Stomach (tissue), 9 donors: ENCODE results near the gene SUN1. TPM values are rescaled to one million over a fixed set of nuclear protein-coding genes. Genes with fewer than 3 reads are reported as not detected.

Experiments
- DNase-seq, 2 donors: peaks; one replicate each; pipeline versions ENCODE4 v3.0.0 to v3.0.0-alpha.2; 2013 to 2019
- H3K27ac ChIP-seq, 5 donors: fragments of 200-600 bp in 4 of 5; sonication (generic) in 4 of 5; one replicate each; pipeline ENCODE4 v1.5.1; 2013 to 2019; ENCODE audit warnings: mild to moderate bottlenecking in 1 of 5, moderate library complexity in 1 of 5
- H3K27me3 ChIP-seq, 3 donors: fragments of 200-600 bp; sonication (generic); one replicate each; pipeline ENCODE4 v1.5.1; 2017 to 2019; ENCODE audit warnings: mixed run types in 1 of 3
- H3K36me3 ChIP-seq, 4 donors: fragments of 200-600 bp; sonication (generic); 1 replicate in 3 of 4; 2 replicates in 1 of 4; pipeline ENCODE4 v1.5.1; 2016 to 2019
- H3K4me1 ChIP-seq, 4 donors: fragments of 200-600 bp; sonication (generic); one replicate each; pipeline ENCODE4 v1.5.1; 2016 to 2019
- H3K4me3 ChIP-seq, 4 donors: fragments of 200-600 bp; sonication (generic) in 3 of 4; one replicate each; pipeline ENCODE4 v1.5.1; 2016 to 2019; ENCODE audit warnings: mild to moderate bottlenecking in 1 of 4
- H3K9me3 ChIP-seq, 4 donors: fragments of 200-600 bp; sonication (generic); one replicate each; pipeline ENCODE4 v1.5.1; 2016 to 2019
- EP300 ChIP-seq: sonication (generic); formaldehyde crosslinking; IDR thresholded peaks from one replicate; pipeline ENCODE4 v1.6.1; 2017; ENCODE audit warnings: antibody characterized with exemption
- POLR2A ChIP-seq, 4 donors: fragments of 450-650 bp; IDR thresholded peaks; one replicate each; pipeline ENCODE4 v1.6.1; 2016; ENCODE audit warnings: antibody characterized with exemption in 4 of 4, control low read depth in 2 of 4, mild to moderate bottlenecking in 1 of 4, moderate library complexity in 1 of 4
- POLR2AphosphoS5 ChIP-seq, 3 donors: sonication (generic); formaldehyde crosslinking; IDR thresholded peaks; one replicate each; pipeline ENCODE4 v1.6.1; 2016; ENCODE audit warnings: antibody characterized with exemption in 3 of 3
- WGBS, 5 donors: extraction: QIAGEN DNeasy Blood & Tissue Kit in 3 of 5; methylation state at CpG; one replicate each; pipeline versions ENCODE4 v1.1.5 to v1.1.7; 2013 to 2018; 5-methylcytosine and 5-hydroxymethylcytosine counted together
- intact Hi-C: fragments of 100-400 bp; cut with DNase I; formaldehyde crosslinking; loops from one replicate; pipeline ENCODE4 v1.15.1; 2023; ENCODE audit warnings: low total_unique reads
- polyA plus RNA-seq, 3 donors: library from polyadenylated mRNA; stranded (reverse); fragments of 200-250 nt; gene quantifications; one replicate each; pipeline ENCODE4 v1.2.3, GENCODE V29; 2013
- total RNA-seq, 5 donors: library from RNA; depleted of rRNA; stranded (reverse); fragments of >200 nt; gene quantifications; one replicate each; pipeline versions ENCODE4 v1.1.0 to v1.2.3, GENCODE V29; 2014 to 2016
- TF ChIP-seq, protein P1 (sequence below), 7 experiments: fragments of 450-650 bp in 4 of 7; fragments of 200-600 bp in 3 of 7; sonication (generic) in 3 of 7; IDR thresholded peaks; one replicate each; pipeline ENCODE4 v1.5.1; 2016 to 2019; ENCODE audit warnings: antibody characterized with exemption in 7 of 7, control low read depth in 2 of 7, mild to moderate bottlenecking in 1 of 7
- donor health status: healthy with polysubstance abuse.
- donor health status: Bipolar disorder and iron deficiency.
- donor health status: healthy.

Gene SUN1
- total and polyA plus RNA-seq, 8 donors: 15.9 to 242 (median 117) TPM

DNA sequence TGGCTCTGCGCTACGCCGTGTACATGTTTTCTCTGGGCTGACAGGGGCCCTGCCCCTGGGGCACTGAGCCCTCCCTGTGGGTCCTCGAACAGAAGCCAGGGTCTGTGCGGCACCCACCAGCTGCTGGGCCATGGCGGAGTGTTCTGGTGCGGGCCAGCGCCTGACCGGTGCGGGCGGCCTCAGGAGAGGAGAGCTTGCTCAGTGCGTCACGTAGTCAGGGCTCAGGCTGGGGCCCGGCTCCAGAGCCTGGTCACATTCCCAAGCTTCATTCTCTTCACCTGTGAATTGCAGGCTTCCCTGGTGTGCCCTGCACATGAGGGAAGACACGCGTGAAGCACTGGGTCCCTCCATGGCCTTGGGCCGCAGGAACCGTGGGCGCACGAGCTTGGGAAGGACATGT, 59.5 kb downstream of the SUN1 start:
- Histone ChIP-seq H3K27ac (no peak overlapping the region), H3K4me3 (no peak overlapping the region), H3K4me1 (peaks cover 0 to 13% (median 5%) of the 10 kb centered on the region in 4 donors), H3K27me3 (no peaks in the 10 kb centered on the region), H3K9me3 (no peaks in the 10 kb centered on the region), H3K36me3 (peaks cover 74 to 93% (median 93%) of the 10 kb centered on the region in 4 donors)
- no peak for DNase-seq
- intact Hi-C loops: no loop called here
- 90 to 98% (median 97%) methylated on average over 9 to 20 of the region's 20 CpGs for WGBS, 5 donors
- TF ChIP-seq POLR2A (IDR thresholded peaks at IDR 0.05): no peak
- TF ChIP-seq POLR2AphosphoS5 (IDR thresholded peaks at IDR 0.05): no peak
- TF ChIP-seq EP300: no peak

DNA sequence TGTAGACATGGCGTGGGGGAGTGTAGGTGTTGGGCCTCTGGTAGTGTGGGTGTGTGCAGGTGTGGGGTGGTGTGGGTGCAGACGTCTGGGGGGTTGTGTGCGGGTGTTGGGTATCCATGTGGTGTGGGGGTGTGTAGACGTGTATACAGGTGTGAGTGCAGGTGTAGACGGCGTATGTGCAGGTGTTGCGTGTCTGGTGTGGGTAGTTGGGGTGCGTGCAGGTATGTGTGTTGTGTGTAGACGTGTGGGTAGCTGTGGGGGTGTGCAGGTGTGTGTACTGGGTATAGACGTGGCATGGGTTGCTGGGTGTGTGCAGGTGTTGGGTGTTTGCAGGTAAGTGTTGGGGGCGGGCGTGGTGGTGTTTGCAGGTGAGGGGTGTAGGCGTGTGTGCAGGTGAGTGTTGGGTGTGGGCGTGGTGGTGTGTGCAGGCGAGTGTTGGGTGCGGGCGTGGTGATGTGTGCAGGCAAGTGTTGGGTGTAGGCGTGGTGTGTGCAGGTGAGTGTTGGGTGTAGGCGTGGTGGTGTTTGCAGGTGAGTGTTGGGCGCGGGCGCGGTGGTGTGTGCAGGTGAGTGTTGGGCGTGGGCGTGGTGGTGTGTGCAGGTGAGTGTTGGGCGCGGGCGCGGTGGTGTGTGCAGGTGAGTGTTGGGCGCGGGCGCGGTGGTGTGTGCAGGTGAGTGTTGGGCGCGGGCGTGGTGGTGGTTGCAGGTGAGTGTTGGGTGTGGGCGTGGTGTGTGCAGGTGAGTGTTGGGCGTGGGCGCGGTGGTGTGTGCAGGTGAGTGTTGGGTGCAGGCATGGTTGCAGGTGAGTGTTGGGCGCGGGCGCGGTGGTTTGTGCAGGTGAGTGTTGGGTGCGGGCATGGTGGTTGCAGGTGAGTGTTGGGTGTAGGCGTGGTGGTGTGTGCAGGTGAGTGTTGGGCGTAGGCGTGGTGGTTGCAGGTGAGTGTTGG, 60.6 kb downstream of the SUN1 start:
- Histone ChIP-seq H3K27me3 (no peaks in the 10 kb centered on the region), H3K4me3 (no peak overlapping the region), H3K4me1 (peaks cover 0 to 17% (median 9%) of the 10 kb centered on the region in 4 donors), H3K36me3 (peaks cover 64 to 93% (median 93%) of the 10 kb centered on the region in 4 donors), H3K9me3 (no peaks in the 10 kb centered on the region), H3K27ac (peak overlapping the region in 1 of 5 donors; percentile 4)
- 89 to 93% (median 91%) methylated on average over 34 to 48 of the region's 48 CpGs for WGBS, 5 donors
- no peak for DNase-seq
- TF ChIP-seq EP300 (no peak), POLR2AphosphoS5 (IDR thresholded peaks at IDR 0.05) (no peak)
- TF ChIP-seq, protein P1, sequence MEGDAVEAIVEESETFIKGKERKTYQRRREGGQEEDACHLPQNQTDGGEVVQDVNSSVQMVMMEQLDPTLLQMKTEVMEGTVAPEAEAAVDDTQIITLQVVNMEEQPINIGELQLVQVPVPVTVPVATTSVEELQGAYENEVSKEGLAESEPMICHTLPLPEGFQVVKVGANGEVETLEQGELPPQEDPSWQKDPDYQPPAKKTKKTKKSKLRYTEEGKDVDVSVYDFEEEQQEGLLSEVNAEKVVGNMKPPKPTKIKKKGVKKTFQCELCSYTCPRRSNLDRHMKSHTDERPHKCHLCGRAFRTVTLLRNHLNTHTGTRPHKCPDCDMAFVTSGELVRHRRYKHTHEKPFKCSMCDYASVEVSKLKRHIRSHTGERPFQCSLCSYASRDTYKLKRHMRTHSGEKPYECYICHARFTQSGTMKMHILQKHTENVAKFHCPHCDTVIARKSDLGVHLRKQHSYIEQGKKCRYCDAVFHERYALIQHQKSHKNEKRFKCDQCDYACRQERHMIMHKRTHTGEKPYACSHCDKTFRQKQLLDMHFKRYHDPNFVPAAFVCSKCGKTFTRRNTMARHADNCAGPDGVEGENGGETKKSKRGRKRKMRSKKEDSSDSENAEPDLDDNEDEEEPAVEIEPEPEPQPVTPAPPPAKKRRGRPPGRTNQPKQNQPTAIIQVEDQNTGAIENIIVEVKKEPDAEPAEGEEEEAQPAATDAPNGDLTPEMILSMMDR (IDR thresholded peaks at IDR 0.05): no peak
- intact Hi-C loops: no loop called here

DNA sequence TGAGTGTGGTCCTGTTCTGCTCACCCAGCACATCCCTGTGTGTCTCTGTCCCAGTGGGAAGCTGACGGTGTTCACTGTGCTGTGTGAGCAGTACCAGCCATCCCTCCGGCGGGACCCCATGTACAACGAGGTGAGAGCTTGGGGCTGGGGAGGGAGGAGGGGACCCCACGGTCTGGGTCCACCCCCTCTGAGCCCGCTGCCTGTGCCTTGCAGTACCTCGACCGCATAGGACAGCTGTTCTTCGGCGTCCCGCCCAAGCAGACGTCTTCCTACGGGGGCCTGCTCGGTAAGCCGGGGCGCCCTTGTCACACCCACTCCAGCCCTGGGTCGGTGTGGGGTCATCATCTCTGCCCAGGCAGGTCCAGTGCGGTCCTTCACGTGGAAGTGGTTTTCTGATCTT, 61.4 kb downstream of the SUN1 start:
- H3K4me1 ChIP-seq: peaks cover 0 to 22% (median 9%) of the 10 kb centered on the region in 4 donors
- H3K9me3 ChIP-seq: no peaks in the 10 kb centered on the region
- 88 to 92% (median 92%) methylated on average over 19 of the region's 19 CpGs for WGBS, 5 donors
- intact Hi-C loops: no loop called here
- H3K27ac ChIP-seq: no peak overlapping the region
- no peak overlapping the region for H3K4me3 ChIP-seq
- peaks cover 63 to 93% (median 93%) of the 10 kb centered on the region in 4 donors for H3K36me3 ChIP-seq
- H3K27me3 ChIP-seq: no peaks in the 10 kb centered on the region
- TF ChIP-seq POLR2AphosphoS5 (IDR thresholded peaks at IDR 0.05) (no peak), EP300 (no peak), POLR2A (IDR thresholded peaks at IDR 0.05) (no peak)
- TF ChIP-seq, protein P1 (IDR thresholded peaks at IDR 0.05): no peak
- no peak for DNase-seq

DNA sequence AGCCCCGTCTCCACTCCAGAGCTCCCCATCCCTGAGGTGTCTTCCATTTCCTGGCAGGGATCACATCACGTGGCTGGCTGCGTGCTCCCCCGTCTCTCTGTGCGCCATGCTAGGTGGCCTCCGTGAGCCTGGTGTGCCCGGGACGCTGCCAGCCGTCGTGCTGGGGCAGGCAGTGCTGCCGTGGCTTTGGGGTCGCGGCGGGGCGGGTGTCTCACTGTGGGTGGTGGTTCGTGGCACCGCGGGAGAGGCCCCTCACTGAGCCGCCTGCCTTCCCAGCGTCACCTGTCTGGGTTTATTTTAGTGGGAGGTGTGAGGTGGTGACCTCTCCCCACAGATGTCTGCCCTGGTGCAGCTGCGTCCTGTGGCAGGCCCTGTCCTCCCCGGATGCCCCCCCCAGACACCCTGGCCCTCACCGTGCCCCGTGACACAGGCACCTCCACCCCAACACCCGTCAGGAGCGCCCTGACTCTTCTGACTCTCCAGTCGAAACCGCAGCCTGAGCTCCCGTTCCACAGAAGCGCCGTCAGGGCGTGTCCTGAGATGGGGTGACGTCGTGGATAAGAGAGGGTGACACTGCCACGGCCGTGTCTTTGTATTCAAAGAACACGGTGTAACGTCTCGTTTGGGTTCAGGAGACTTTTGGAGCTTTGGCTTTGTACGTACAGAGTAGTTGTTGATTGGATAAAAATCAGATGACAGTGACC, 62.0 kb downstream of the SUN1 start:
- TF ChIP-seq, protein P1 (IDR thresholded peaks at IDR 0.05): no peak
- no peak for TF ChIP-seq EP300
- TF ChIP-seq POLR2AphosphoS5 (IDR thresholded peaks at IDR 0.05): no peak
- no peak for TF ChIP-seq POLR2A (IDR thresholded peaks at IDR 0.05)
- H3K4me1 ChIP-seq: peaks cover 0 to 24% (median 9%) of the 10 kb centered on the region in 4 donors
- H3K9me3 ChIP-seq: no peaks in the 10 kb centered on the region
- 81 to 93% (median 90%) methylated on average over 36 to 40 of the region's 40 CpGs for WGBS, 5 donors
- H3K27me3 ChIP-seq: no peaks in the 10 kb centered on the region
- DNase-seq: no peak
- intact Hi-C loops: no loop called here
- H3K36me3 ChIP-seq: peaks cover 60 to 93% (median 93%) of the 10 kb centered on the region in 4 donors
- H3K27ac ChIP-seq: no peak overlapping the region
- H3K4me3 ChIP-seq: no peak overlapping the region
